Globus pallidus (tissue), 1 donor: ENCODE measurements around the gene FRMD4A.
"Not testable (repeated sequence)": the region's sequence is repeated elsewhere in the genome, so short reads cannot be mapped to it uniquely, and the experiment has no call there.

ENCODE experiments used
- DNase-seq: peaks from one replicate; pipeline ENCODE4 v3.0.0-alpha.2; 2015; ENCODE audit warnings: low spot score

FRMD4A gene

DNA sequence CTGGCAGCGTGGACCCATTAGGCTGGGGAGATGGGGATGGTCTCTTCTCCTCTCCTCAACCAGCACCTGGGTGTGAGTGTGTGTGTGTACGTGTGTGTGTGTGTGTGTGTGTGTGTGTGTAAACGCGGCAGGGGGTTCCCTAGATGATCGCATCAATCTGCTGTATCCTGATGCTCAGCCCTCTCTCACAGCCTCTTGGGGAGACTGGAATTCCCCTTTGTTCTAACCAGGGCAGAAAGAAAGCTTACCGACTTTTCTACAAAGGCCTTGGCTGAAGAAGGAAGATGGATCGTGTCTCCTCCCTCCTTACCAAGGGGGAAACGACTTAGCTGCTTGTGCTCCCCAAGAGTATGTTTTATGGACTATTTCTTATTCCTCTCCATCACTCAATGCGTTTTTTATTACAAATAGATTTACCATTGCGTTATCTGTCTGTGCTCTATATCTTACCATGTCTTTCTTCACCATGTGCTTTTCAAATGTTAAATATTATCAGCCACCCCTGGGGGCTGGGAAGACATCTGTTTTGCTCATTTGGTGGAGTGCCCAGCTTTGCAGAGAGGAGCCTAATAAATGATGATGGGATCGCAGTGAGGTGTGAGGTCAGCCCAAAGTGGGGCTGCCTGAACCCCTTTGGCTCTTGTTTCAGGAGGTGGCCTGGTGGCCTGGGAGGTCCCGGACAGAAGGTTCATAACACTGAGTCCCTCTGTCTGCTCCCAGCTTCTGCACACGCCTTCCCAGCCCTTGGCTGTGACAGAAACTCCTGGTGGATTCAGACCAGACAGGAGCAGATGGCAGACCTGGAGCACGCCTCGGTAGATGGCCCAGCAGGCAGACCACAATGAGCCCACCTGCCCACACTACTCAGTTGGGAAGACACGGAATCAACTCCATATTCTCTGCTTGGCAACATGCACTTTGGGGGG lies 481.9 kb downstream of the FRMD4A start:
- DNase-seq, result no peak

DNA sequence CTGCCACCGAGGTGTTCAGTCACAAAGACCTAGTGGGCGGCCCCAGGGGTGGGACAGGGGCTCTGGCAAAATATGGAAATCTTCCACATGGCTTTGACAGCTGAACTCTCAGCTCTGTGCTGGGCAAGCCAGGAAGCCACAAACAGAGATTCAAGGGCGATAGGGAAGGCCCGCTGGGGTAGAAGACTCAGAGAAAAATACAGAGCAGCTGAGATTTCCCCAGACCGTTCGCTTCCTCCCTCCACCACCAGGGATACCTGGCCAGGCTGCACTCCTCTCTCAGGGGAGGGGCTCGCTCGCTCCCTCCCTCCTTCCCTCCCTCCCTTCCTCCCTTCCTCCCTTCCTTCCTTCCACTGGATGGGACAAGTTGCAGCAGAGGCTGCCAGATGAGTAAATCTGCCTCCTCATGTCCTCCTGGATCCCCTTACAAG lies 483.5 kb downstream of the FRMD4A start:
- DNase-seq, result no peak

DNA sequence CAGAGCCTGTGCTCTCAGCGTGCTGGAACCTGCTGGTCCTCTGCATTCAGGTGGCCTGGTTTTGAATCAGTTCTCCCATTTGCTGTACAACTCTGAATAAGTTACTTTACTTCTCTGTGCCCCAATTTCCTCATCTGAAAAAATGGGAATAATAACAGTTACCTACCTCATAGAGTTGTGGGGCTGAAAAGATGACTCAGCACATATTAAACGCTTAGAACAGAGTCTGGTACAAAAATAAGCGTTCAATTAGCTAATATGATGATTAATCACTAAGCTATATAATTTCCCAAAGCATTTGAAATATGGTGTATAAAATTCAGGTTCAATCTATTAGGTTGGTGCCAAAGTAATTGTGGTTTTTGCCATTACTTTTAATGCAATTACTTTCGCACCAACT lies 484.8 kb downstream of the FRMD4A start:
- DNase-seq, result no peak

DNA sequence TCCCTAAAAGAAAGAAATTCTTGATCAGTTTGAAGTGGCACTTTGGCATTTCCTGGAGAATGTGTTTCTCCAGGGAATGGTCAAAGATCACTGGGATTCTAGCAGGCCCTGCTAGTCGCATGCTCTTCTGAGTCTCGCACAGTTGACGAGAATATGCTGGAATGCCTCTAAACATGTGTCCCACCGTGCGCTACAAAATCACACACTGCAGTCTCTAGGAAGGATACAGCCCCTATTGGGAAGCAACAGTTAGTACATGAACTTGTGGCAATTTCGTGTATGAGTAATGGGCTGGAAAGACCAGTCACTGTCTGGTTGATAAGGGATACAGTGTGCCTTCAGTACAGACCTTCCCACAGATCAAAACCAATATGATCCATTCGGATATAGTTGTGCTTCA lies 486.1 kb downstream of the FRMD4A start:
- DNase-seq, result no peak

DNA sequence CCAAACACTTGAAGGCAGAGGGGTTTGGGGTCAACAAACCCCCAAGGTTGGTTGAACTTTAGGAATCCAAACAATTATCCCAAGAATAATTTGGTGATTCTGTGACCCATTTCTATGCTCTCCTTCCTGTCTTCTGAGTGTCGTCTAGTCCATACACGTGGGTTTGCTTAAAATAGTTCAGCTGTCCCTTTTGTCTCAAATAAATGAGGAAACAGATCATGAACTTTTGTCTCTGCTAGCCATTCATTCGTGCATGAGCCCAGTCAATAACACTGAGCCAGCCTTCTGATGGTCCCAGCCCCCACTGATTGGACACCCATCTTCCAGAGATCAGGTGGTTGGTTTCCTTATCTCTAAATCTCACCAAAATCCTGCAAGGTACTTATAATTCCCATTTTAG lies 488.6 kb downstream of the FRMD4A start:
- DNase-seq, result no peak

DNA sequence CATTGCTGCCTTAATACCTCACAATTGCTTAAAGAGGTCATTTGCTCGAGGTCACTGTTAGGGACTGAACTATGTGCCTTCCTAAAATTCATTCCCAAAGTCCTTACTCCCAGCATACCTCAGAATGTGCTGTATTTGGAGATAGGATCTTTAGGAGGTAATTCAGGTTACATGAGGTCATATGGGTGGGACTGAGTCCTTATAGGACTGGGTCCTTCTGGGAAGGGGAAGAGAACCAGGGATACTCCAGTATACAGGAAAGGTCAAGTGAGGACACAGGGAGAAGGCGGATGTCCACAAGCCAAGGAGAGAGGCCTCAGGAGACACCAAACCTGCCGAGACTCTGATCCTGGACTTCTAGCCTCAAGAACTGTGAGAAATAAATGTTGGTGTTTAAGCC lies 490.7 kb downstream of the FRMD4A start:
- no peak for DNase-seq

DNA sequence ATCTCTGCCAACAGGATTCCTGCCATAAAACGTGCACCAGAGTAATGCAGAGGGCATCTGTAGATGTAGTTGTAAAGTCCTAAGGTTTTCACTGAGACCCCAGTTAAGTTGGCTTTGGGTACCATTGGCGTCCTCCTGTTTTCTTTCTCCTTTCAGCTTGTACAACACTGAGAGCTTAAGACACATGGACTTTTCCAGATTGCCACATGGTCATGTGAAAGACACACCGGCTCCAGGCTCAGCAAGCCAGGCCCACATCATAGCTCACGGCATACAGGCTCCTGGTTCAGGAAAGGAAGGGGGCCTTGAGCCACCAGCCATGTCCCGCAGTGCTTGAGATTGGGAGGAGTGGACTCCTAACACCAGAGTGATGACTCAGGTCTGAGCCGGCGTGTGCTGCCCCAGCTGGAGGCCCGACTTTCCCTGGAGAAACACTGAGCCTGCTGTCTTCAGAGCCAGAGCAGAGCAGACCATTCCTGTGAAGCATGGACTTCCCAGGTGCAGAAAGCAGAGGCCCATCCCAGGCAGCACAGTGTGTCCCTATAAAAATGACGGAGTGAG lies 491.2 kb downstream of the FRMD4A start:
- no peak for DNase-seq

DNA sequence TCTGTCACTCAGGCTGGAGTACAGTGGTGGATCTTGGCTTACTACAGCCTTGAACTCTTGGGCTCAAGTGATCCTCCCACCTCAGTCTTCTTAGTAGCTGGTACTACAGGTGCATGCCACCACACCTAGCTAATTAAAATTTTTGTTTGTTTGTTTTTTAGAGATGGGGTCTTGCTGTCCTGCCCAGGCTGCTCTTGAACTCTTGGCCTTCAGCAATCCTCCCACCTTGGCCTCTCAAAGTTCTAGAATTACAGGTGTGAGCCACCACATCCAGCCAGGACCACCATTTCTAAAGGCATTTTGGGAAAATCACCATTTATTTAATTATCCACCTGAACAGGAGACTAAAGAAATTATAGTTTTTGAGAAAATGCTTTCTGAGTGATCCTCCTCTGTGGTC lies 491.7 kb downstream of the FRMD4A start:
- DNase-seq, result no peak

DNA sequence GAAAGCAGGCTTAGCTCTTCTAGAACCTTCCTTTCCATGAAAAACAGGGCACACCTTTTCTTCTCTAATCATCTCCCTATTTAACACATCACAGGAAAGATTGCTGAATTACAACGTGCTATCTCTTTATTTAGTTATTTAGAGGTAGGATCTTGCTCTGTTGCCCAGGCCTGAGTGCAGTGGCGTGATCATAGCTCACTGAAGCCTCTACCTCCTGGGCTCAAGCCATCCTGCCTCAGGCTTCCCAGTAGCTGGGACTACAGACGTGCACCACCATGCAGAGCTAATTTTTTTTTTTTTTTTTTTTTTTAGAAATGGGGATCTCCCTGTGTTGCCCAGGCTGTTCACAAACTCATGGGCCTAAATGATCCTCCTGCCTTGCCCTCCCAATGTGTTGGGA lies 492.8 kb downstream of the FRMD4A start:
- no peak for DNase-seq

DNA sequence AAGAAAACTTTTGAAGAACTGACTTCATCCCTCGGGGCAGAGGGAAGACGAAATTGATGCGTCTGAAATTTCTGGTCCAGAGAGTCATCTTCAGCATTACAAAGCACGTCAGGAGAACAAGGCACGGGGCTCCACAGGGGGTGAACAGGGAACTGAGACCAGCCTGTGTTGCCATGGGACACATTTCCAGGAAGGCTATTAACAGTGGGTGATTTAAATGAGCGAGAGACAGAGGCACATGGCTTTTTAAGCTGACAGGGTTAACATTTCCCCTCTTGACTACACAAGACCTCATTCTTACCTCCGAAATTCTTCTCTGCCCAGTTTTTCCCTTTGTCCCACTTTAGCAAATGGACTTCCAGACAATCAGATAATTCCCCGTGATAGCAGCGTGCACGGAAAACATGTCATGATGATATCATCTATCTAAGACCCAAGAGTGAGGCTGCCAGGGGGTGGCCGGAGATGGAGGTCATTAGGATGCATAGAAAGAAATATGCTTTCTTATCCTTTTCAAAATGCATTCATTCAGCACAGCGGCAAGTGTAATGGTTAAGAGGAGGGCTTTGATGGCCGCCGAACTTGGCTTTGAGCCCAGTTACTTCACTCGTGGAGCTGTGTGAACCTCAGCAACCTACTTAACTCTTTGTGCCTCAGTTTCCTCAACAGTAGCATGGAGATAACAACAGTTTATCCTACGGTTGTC lies 496.0 kb downstream of the FRMD4A start:
- peak; percentile 37 for DNase-seq

DNA sequence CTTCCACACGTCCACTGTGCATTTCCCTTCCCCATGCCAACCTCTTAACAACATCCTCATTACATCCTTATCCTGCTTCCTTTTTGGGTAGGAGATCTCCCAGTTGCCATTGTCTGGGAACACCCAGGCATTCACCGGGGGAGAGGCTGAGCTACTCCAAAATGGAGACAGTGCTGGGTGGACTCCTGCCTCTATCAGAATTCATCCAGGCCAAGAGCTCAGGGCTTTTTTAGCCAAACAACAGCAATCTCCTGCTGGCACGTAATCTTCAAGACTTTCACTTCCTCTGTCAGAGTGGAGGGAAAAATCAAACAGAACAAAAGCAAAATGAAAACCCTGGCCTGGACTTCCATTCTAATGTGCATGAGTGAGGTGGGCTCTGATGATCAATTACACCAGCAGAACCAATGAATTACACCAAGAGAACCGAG lies 499.0 kb downstream of the FRMD4A start:
- no peak for DNase-seq

DNA sequence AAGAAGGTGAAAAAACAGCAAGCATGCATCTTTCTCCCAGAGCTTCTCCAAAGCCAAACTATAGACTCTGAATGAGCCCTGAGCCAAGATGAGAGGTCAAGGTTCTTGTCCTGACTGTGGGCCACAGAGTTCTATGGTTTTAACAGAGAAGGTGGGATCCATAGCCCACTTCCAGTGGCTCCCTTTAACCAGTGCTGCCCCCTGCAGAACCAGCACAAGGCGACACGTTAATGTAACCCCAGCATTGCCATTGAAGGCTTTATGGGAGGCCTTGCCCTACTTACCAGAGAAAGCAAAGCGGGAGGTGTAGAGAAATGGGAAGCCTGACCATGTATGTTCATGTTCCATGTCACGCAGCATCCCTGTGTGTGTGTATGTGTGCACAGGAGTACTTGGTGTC lies 500.3 kb downstream of the FRMD4A start:
- no peak for DNase-seq

DNA sequence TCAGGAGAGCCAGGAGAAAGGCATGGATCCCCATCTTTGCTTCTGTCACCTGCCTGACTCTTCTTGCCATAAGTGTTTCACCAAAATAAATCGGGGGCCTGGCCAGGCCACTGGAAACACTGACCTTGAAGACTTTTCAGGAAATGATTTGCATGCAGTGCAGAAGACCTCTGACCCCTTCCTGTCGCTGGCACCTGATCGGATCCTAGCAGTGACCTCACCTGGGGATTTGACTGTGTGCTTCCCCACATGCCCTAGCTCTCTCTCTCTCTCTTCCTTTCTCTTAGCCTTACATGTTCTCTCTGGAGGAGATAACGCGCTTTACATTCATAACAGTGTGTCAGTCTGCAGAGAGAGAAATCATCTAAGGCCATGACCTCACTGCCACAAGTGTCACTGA lies 500.9 kb downstream of the FRMD4A start:
- no peak for DNase-seq

DNA sequence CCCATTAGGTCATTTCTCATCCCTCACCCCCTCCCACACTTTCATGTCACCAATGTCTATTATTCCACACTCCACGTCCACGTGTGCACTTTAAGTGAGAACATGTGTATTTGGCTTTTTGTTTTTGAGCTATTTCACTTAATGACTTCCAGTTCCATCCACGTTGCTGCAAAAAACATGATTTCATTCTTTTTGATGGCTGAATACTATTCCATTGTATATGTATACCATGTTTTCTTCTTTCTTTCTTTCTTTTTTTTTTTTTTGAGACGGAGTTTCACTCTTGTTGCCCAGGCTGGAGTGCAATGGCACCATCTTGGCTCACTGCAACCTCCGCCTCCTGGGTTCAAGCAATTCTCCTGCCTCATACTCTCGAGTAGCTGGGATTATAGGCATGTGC lies 502.4 kb downstream of the FRMD4A start:
- not testable (repeated sequence) for DNase-seq

DNA sequence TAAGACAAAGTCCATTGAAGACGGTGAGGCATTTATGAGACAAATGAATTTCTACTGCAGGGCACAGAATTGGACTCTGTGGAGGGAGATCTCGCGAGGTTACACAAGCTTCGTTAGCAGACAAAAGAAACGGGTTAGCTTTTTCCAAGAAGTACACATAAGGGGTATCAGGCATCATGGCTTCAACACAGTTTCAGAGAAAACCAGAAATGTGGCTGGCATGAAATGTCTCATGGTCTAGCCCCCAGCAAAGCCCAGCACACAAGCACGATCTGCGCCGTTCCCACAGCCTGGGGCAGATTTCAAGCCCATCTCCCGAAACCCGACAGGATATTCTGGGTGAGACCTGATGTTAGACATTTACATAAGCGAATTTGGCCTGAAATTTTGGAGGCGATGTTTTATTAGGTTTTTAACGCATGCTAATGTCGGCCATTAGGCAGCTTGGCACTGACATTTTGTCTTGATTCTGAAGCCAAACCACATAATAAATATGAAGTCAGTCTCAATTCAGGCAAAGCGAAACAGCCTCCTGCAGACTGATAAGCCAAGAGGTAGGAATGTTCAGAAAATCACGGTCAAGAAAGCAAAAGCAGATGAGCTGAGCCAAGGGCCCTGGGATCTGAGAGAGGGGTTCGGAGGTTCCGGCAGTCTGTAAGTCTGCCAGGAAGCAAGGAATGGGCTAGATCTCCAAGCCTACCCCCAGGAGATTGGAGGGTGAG lies 503.5 kb downstream of the FRMD4A start:
- DNase-seq, result no peak

DNA sequence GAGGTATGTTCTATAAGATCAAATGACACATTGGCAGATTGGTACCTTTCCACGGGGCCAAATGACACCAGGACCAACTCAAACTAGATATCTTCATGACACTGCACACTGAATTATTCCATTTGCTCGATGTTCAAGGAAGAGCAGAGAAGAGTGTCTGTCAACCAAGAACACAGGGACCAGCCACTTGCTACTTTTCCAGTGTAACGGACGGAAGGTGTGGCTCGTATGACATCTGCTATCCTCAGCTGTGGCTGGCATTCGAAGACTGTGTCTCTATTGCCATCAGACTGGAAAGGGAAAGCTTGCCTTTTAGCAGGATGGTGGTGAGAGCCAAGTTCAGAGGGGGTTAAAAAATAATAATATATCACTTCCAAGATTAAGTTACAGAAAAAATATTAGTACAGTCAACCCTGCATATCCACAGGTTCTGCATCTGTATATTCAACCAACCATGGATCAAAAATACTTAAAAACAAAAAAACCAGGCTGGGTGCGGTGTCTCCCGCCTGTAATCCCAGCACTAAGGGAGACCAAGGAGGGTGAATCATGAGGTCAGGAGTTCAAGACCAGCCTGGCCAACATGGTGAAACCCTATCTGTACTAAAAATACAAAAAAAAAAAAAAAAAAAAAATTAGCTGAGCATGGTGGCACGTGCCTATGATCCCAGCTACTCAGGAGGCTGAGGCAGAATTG lies 506.9 kb downstream of the FRMD4A start:
- DNase-seq, result no peak

DNA sequence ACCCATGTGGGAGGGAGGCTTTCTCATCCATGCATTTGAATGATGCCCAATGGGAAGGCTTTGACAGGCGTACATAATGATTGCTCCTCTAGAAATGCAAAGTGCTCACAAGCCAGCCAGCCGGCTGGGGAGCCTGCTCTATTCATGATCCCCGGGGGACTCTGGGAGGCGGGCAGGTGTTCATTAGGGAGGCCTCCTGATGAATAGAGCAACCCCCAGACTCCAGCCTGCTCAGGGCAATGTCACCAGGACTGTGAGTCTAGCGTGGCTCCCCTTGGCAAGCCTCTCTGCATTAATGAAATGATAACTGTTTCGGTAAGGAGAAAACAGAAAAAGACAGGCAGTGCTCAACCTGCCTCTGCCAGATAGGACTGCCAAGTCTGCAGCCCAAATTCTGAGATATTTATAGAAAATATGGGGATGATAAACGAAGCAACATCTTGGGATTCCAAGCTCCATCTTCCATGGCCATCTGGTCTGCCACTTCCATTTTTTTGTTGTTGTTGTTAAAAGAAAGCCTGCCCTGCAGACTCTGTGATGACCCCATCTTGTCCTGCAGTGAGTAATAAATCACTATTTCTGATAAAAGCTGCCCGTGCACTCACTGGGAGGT lies 507.5 kb downstream of the FRMD4A start:
- DNase-seq, result no peak

DNA sequence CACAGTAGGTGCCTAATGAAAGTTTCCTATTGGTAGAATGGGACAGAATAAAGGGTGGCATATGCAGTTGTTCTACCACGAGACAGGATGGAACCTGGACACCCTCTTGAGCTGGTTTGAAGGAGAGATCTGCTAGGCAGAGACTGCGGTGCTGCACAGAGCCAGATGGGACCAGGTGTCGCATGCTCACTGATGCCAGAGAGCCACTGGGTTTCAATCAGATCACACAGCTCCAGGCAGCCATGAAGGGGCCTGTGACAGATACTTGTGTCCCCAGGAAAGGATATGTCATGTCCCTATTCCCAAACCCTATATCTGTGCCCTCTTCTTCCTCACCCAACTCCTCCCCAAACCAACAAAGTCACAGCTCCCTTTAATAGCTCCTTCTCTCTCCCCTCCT lies 508.2 kb downstream of the FRMD4A start:
- no peak for DNase-seq

DNA sequence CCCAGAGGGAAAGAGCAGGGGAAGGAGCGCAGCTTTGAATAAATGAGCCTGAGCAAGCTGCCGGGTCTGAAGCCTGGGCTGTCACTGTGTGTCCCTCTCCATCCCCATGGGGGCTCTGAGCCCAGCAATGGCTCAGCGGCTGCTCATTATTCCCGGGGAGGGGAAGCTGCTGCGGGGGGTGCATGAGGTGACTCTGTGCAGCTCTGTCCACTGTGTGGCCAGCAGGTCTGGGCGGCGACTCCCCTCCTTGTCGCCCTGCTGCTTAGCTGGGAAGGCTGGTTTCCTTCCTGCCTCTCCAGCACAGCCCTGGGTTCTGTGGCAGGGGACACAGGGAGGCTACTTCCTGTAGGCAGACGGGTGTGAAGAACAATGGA lies 509.8 kb downstream of the FRMD4A start:
- DNase-seq, result no peak

DNA sequence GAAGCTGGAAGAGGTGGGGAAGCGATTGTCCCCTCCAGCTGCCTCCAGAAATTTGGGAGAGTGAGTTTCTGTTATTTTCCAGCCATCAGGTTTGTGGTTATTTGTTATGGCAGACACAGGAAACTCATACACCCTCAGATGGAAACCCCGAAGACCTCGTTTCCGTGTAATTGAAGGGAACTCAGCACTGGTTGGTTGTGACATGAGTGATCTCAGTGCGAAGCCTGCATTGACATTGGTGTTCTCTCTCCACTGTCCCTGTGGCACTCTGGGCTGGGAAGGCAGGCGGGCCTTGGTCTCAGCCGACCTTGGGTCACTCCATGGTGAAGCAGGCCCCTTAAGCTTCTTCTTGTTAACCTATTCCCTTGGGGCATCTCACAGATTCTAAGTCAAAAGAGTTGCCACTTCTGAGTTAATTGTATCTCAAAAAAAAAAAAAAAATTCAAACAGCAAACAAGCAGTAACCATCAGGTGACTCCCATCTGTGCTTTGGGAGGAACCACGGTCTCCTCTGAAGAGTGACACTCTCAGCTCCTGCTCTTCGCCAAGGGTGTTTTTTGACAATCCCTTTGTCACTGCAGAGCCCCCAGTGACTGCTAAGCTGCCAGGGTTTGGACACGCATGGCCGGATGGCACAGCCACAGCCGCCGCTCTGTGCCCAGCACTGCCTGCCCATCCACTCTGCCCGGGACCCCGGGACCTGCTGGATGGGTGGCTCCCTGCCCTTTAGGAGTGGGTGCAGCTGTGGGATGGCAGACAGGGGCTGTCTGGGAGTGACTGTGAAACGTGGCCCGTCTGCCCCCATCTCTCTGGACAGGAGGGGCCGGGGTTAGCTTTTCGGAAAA lies 510.4 kb downstream of the FRMD4A start:
- no peak for DNase-seq
